Uterus (tissue), 4 donors: ENCODE data around the gene PRKN. TPM values are rescaled to one million over a fixed set of nuclear protein-coding genes. Genes with fewer than 3 reads are reported as not detected.

ENCODE experiments used
- DNase-seq, 2 donors: peaks; one replicate each; pipeline ENCODE4 v3.0.0-alpha.2; 2019 to 2020
- H3K27ac ChIP-seq, 2 donors: fragments of 200-600 bp; sonication (generic); 1 replicate in 1 of 2; 2 replicates in 1 of 2; pipeline ENCODE4 v1.5.1; 2016 to 2018
- H3K27me3 ChIP-seq, 2 donors: fragments of 200-600 bp; sonication (generic); one replicate each; pipeline ENCODE4 v1.5.1; 2018 to 2019; ENCODE audit warnings: control low read depth in 1 of 2
- H3K36me3 ChIP-seq, 2 donors: fragments of 200-600 bp; sonication (generic); one replicate each; pipeline ENCODE4 v1.5.1; 2019; ENCODE audit warnings: control low read depth in 1 of 2
- H3K4me1 ChIP-seq, 2 donors: fragments of 200-600 bp; sonication (generic); one replicate each; pipeline ENCODE4 v1.5.1; 2018 to 2019; ENCODE audit warnings: control low read depth in 1 of 2
- H3K4me3 ChIP-seq, 2 donors: fragments of 200-600 bp; sonication (generic); 1 replicate in 1 of 2; 2 replicates in 1 of 2; pipeline ENCODE4 v1.5.1; 2018 to 2019; ENCODE audit warnings: mild to moderate bottlenecking in 1 of 2
- H3K9me3 ChIP-seq, 2 donors: fragments of 200-600 bp; sonication (generic); one replicate each; pipeline ENCODE4 v1.5.1; 2019; ENCODE audit warnings: control low read depth in 1 of 2
- POLR2A ChIP-seq, 2 donors: fragments of 450-650 bp; IDR thresholded peaks; one replicate each; pipeline ENCODE4 v1.6.1; 2016; ENCODE audit warnings: antibody characterized with exemption in 2 of 2, mild to moderate bottlenecking in 1 of 2, moderate library complexity in 1 of 2
- intact Hi-C: fragments of 100-400 bp; cut with DNase I; formaldehyde crosslinking; loops from one replicate; pipeline ENCODE4 v1.15.1; 2023; ENCODE audit warnings: low total_unique reads
- total RNA-seq, 4 donors: library from RNA; depleted of rRNA in 3 of 4; stranded (reverse); fragments of >200 nt in 3 of 4; gene quantifications; one replicate each; pipeline versions ENCODE4 v1.1.0 to v1.2.4, GENCODE V29; 2014 to 2023
- TF ChIP-seq, protein P1 (sequence below), 4 experiments: fragments of 200-600 bp in 2 of 4; fragments of 450-650 bp in 2 of 4; sonication (generic) in 2 of 4; IDR thresholded peaks; one replicate each; pipeline ENCODE4 v1.5.1; 2016 to 2019; ENCODE audit warnings: antibody characterized with exemption in 4 of 4, mild to moderate bottlenecking in 2 of 4, moderate library complexity in 1 of 4
- donor health status: DM: yes; HTN: yes; CAD: no.

Gene PRKN
- total RNA-seq, 4 donors from 2014 or later = 10.2 to 21.3 (median 13.1) TPM

DNA sequence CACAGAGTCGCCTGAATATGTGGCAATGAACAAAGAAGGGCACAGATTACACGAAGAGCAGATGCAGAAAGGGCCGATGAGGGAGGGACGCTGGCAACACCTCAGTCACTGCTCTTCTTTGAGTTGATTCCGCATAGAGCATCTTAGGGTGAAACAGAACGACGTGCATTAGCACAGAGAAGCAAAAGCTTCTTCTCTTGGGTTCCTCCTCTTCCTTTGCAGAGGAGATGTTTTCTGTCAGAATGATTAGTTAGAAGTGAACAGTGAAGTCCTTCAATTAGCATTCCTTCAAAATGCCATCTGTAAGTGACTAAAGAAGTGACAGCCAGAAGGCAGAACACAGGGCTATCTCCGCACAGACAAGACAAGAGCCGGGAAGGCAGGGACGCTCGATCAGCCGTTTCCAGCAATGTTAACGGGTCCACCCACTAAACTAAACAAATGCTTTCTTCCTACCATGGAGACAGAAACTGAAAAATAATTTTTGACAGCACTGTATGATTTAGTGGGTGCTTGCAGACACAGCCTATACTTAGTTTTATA lies 1233.9 kb downstream of the PRKN start:
- no peaks in the 10 kb centered on the region for H3K4me1 ChIP-seq
- DNase-seq = no peak
- no peak overlapping the region for H3K4me3 ChIP-seq
- no peak overlapping the region for H3K27ac ChIP-seq
- no peaks in the 10 kb centered on the region for H3K36me3 ChIP-seq
- H3K27me3 ChIP-seq = no peaks in the 10 kb centered on the region
- no peak for TF ChIP-seq POLR2A (IDR thresholded peaks at IDR 0.05)
- TF ChIP-seq, protein P1, sequence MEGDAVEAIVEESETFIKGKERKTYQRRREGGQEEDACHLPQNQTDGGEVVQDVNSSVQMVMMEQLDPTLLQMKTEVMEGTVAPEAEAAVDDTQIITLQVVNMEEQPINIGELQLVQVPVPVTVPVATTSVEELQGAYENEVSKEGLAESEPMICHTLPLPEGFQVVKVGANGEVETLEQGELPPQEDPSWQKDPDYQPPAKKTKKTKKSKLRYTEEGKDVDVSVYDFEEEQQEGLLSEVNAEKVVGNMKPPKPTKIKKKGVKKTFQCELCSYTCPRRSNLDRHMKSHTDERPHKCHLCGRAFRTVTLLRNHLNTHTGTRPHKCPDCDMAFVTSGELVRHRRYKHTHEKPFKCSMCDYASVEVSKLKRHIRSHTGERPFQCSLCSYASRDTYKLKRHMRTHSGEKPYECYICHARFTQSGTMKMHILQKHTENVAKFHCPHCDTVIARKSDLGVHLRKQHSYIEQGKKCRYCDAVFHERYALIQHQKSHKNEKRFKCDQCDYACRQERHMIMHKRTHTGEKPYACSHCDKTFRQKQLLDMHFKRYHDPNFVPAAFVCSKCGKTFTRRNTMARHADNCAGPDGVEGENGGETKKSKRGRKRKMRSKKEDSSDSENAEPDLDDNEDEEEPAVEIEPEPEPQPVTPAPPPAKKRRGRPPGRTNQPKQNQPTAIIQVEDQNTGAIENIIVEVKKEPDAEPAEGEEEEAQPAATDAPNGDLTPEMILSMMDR (IDR thresholded peaks at IDR 0.05) = no peak
- intact Hi-C loops = no loop called here
- no peaks in the 10 kb centered on the region for H3K9me3 ChIP-seq

DNA sequence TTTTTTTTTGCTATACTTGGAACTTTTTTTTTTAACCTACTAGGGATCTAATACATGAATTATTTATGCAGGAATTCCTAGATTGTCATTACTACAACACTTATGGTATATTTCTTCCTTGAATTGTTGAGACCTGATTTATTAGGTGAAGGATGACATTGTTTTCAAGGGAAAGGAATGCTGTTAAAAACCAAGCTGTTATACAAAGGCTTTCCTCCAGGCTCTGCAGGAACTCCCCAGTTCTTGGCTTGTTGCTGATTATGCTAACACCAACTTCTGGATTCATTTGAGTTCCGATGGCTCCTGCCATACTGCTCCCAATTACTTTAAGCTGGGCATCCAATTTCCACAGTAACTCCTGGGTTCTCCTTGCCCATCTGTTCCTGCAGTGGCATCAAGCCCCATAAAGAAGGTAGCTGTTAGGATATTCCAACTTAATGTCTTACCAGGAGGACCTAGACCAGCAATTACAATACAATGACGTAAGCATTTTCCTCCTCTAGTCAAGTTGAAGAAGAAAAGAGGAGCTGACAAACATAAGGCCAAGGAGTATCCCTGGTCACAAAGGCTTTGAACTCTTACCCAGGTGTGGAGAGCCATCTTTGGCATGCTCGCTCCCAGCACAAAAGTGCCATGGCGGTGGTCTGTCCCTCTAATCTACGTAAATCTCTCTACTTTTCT lies 1237.8 kb downstream of the PRKN start:
- Histone ChIP-seq H3K27me3 (no peaks in the 10 kb centered on the region), H3K27ac (no peak overlapping the region), H3K36me3 (no peaks in the 10 kb centered on the region), H3K4me1 (no peaks in the 10 kb centered on the region), H3K4me3 (no peak overlapping the region), H3K9me3 (no peaks in the 10 kb centered on the region)
- intact Hi-C loops = no loop called here
- TF ChIP-seq, protein P1 (IDR thresholded peaks at IDR 0.05) = no peak
- TF ChIP-seq POLR2A (IDR thresholded peaks at IDR 0.05) = no peak
- no peak for DNase-seq

DNA sequence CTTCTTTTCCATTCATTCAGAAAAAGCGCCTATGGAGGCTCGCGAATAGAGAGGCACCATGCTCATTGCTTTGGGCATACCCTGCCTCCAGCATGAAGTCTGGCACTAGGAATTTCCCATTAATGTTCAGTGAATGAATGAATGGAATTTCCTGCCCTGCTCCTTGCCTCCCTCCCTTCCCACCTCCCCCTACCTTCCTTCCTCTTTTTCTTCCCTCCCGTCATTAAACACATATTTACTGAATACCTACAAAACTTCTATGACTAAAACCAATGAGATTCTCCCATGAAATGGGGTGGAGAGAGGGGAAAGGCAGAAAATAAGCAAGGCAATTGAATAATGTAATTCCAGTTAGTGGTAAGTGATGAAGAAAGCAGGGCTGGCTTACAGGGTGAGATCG lies 1239.9 kb downstream of the PRKN start:
- Histone ChIP-seq H3K27me3 (no peaks in the 10 kb centered on the region), H3K4me3 (no peak overlapping the region), H3K27ac (no peak overlapping the region), H3K36me3 (no peaks in the 10 kb centered on the region), H3K4me1 (no peaks in the 10 kb centered on the region), H3K9me3 (no peaks in the 10 kb centered on the region)
- DNase-seq = no peak
- no peak for TF ChIP-seq POLR2A (IDR thresholded peaks at IDR 0.05)
- TF ChIP-seq, protein P1 (IDR thresholded peaks at IDR 0.05) = no peak
- intact Hi-C loops = no loop called here

DNA sequence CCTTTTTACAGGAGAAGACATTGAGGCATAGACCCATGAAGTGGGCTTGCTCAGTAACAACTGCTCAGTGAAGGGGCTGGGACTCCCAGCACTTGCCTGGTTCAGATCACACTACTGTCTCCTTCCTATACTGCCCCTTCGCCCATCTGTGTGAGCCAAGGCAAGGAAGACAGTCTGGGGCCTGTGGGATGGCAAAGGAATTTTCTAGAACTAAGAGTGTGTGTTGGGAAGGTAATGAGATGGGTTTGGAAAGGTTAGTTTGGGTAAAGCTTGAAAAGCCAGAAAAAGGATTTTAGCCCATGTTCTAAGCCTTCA lies 1240.4 kb downstream of the PRKN start:
- Histone ChIP-seq H3K27ac (no peak overlapping the region), H3K9me3 (no peaks in the 10 kb centered on the region), H3K4me3 (no peak overlapping the region), H3K4me1 (no peaks in the 10 kb centered on the region), H3K36me3 (no peaks in the 10 kb centered on the region), H3K27me3 (no peaks in the 10 kb centered on the region)
- DNase-seq = no peak
- TF ChIP-seq POLR2A (IDR thresholded peaks at IDR 0.05) = no peak
- TF ChIP-seq, protein P1 (IDR thresholded peaks at IDR 0.05) = no peak
- intact Hi-C loops = no loop called here

DNA sequence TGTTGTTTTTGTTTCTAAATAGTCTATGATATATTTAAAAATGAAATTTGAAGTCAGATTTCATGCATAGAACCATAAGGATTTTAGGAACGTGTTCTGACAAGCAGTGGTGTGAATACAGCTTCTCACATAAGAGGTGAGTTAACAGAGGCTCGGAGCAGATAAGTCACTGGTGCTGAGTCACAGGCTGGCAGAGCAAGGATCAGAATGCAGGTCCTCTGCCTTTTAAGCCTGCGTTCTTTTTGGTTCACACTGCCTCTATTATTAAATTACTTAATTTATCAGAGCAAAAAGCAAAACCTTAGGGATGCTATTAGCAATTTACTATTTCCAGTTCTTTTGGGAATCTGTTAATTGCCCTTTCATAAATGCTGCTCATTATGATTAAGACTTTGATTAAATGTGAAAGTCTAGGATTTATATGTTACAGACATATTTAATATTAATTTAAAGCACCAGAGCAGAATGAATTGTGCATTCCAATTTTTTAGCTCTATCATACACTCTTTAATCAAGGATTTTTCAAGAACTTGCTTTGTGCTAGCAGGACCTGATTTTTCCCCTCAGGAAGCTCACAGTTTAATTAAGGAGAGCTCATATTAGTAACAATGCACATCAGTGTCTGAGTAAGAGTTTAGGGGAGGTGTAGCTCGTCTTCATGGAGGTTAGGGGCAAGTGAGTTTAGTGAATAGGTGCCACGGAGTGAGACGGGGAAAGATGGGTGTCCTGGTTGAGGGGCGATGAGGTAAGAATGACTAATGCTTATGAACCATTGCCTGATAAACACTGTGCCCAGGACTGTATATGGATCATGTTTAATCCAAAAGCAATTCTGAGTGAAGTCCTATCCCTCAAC lies 1241.0 kb downstream of the PRKN start:
- Histone ChIP-seq H3K9me3 (no peaks in the 10 kb centered on the region), H3K36me3 (no peaks in the 10 kb centered on the region), H3K4me3 (no peak overlapping the region), H3K4me1 (no peaks in the 10 kb centered on the region), H3K27me3 (no peaks in the 10 kb centered on the region), H3K27ac (no peak overlapping the region)
- intact Hi-C loops = no loop called here
- no peak for DNase-seq
- no peak for TF ChIP-seq POLR2A (IDR thresholded peaks at IDR 0.05)
- TF ChIP-seq, protein P1 (IDR thresholded peaks at IDR 0.05) = no peak
